ENCODE data around the gene DPEP1.

DNA sequence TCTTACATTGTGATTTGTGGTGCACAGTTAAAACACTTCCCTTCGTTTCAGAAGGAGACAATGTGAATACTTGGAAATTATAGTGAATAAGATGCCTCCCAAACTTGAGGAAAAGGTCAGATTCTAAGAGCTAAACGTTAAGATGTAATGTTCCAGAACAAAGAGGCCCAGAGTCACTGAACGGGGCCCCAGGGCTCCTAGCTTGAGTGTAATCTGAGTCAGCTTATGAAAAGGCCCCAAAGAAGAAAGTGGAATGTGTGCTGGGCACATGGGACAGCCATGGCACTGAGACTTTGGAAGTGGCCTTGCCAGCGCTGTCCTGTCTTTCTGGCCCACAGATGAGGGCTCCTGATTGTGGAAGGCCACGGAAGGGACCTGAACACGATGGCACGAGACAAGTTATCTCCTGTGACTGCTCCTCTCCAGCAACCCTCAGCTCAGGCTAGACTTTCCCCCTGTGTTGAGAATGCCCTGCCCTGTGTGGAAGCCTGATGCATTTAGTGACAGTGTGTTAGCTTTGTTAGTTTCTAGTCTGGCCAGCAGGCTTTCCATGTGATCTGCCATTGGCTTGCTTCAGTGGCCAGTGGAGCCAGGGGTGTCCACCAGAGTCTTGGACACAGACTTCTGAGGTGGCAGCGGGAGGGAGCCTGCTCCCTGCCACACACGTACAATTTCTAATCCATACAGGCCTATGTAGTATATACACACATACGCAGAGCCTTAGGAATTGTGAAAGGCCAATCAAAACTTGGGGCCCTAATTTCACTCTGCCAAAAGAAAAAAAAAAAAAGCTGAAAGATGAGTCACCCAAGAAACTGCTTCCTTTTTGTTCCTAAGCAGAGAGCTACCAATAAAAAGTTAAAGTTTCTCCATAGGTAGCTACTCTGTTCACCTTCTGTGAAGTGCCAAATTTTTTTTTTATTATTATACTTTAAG, 57.3 kb downstream of the DPEP1 start:
- no peak for TF ChIP-seq POLR2A (IDR thresholded peaks at IDR 0.05; ENCODE audit: low read length)
- no peak for TF ChIP-seq GATA1 (IDR thresholded peaks at IDR 0.05; ENCODE audit: low read depth, low read length)

All from erythroblast (primary cell).